ENCODE data around the gene STAT5B. TPM values are rescaled to one million over a fixed set of nuclear protein-coding genes. Genes with fewer than 3 reads are reported as not detected.
A peak's percentile ranks its signal among the peaks of the same experiment; 100 is the strongest.

STAT5B gene
- total and polyA plus RNA-seq, 2 of the 8 experiments (the other 6 are each of a cell fraction or from before 2014, with no cell fraction given) = 35.3 to 52.6 TPM

GRCh38 chr17:42221886-42222745 lies 54.1 kb downstream of the STAT5B start:
- Histone ChIP-seq H2BK12ac (ENCODE audit: low read depth, low read length) (peak overlapping the region; percentile 52; the same call in 1 of the 2 replicates), H3K27ac (ENCODE audit: low read depth, low read length) (no peak overlapping the region), H3K79me2 (ENCODE audit: control insufficient read depth in 1 of 2, insufficient read depth in 2 of 2, low read length in 2 of 2) (no peaks in the 10 kb centered on the region), H4K8ac (ENCODE audit: extremely low read depth, insufficient read depth, low read length) (no peak overlapping the region), H3K9ac (replicated peaks in 1 of 4; ENCODE audit: extremely low read depth in 1 of 4, low read depth in 3 of 4, low read length in 3 of 4) (no peak overlapping the region), H3K14ac (ENCODE audit: insufficient read length) (no peak overlapping the region), H4K5ac (ENCODE audit: insufficient read length, low read depth, low read length) (no peak overlapping the region), H2BK120ac (replicated peaks; ENCODE audit: low read depth, low read length) (no peak overlapping the region), H4K20me1 (replicated peaks in 1 of 2; ENCODE audit: control insufficient read depth in 1 of 2, insufficient read depth in 2 of 2, low read length in 2 of 2) (peaks cover 2 to 4% of the 10 kb centered on the region in 2 experiments), H3K4me1 (replicated peaks in 1 of 4; ENCODE audit: control insufficient read depth in 3 of 4, insufficient read depth in 4 of 4, low read length in 3 of 4) (no peaks in the 10 kb centered on the region), H2AFZ (ENCODE audit: low read length) (no peak overlapping the region), H3K18ac (ENCODE audit: extremely low read depth, low read length) (no peak overlapping the region), H3K23me2 (ENCODE audit: low read depth, low read length) (peaks cover 4% of the 10 kb centered on the region; the same call in 1 of the 2 replicates), H3K56ac (replicated peaks; ENCODE audit: insufficient read length, low read depth, low read length) (peak overlapping the region; percentile 95), H3K4me3 (ENCODE audit: extremely low read depth in 1 of 4, insufficient read depth in 2 of 4, low read depth in 3 of 4, low read length in 4 of 4) (no peak overlapping the region), H3K27me3 (replicated peaks in 1 of 4; ENCODE audit: control insufficient read depth in 3 of 4, extremely low read depth in 1 of 4, insufficient read depth in 3 of 4, low read length in 3 of 4) (no peaks in the 10 kb centered on the region), H2AK5ac (ENCODE audit: low read depth, low read length) (no peak overlapping the region; the same call in 1 of the 2 replicates), H3K9me3 (ENCODE audit: insufficient read depth in 2 of 2, low read depth in 1 of 2, low read length in 1 of 2) (no peaks in the 10 kb centered on the region), H3K36me3 (ENCODE audit: control insufficient read depth in 2 of 4, insufficient read depth in 4 of 4, low read length in 3 of 4) (peaks cover 5 to 25% (median 14%) of the 10 kb centered on the region in 4 experiments), H4K91ac (replicated peaks; ENCODE audit: insufficient read length, low read length) (peak overlapping the region; percentile 70), H2BK20ac (ENCODE audit: low read length) (no peak overlapping the region), H3K4me2 (ENCODE audit: insufficient read depth in 1 of 2, low read depth in 2 of 2, low read length in 2 of 2) (no peak overlapping the region), H3K4ac (replicated peaks; ENCODE audit: insufficient read length, low read depth, low read length) (no peak overlapping the region), H2BK5ac (ENCODE audit: low read depth, low read length) (no peak overlapping the region; the same call in 1 of the 2 replicates), H3K23ac (ENCODE audit: insufficient read length) (no peak overlapping the region), H2BK15ac (ENCODE audit: low read length) (0 out of 2 replicates have a peak overlapping the region, but pooled peaks have one; percentile 20), H3K79me1 (ENCODE audit: low read depth, low read length) (no peaks in the 10 kb centered on the region)
- ChIA-PET POLR2A (ENCODE audit: partially characterized antibody) (interaction anchor here (0.9 to 1.2 kb wide), 2 partner anchors 33 to 79 kb away, joined by 3 to 4 read pairs; no protein-coding TSS in a partner anchor), CTCF (ENCODE audit: partially characterized antibody) (interaction anchor here (0.5 to 4.5 kb wide), 70 partner anchors 9 to 399 kb away, joined by 3 to 56 read pairs (median 4); partner anchors contain the start of genes GHDC, STAT5A and STAT5B)
- FAIRE-seq (no peak), DNase-seq (ENCODE audit: low read depth in 1 of 2, low spot score in 2 of 2) (peak; percentile 15 to 59)
- TF ChIP-seq YY1 (IDR thresholded peaks at IDR 0.05; ENCODE audit: low read depth, low read length) (0 out of 2 replicates have a peak, but pooled peaks have one; percentile 29), TAF1 (IDR thresholded peaks at IDR 0.05; ENCODE audit: low read depth, low read length) (no peak), CTCF (IDR thresholded peaks at IDR 0.05; ENCODE audit: control extremely low read depth in 1 of 3, insufficient read depth in 1 of 3, low read depth in 1 of 3, low read length in 3 of 3) (peak; percentile 82 to 90 (median 88)), RAD21 (IDR thresholded peaks at IDR 0.05 in 1 of 2, conservative IDR thresholded peaks at IDR 0.05 in 1 of 2; ENCODE audit: low read depth in 2 of 2, low read length in 2 of 2) (peak; percentile 85 to 88), RXRA (IDR thresholded peaks at IDR 0.05; ENCODE audit: insufficient read depth, low read depth, low read length) (0 out of 2 replicates have a peak, but pooled peaks have one; percentile 11), SIN3A (conservative IDR thresholded peaks at IDR 0.05 in 1 of 2, IDR thresholded peaks at IDR 0.05 in 1 of 2; ENCODE audit: low read depth in 1 of 2, low read length in 2 of 2) (no peak)
- 51% methylated on average over 3 of the region's 3 CpGs; no CpG with 5 or more reads in 1 of the 2 experiments for WGBS, 2 experiments (ENCODE audit: extremely low coverage in 1 of 2, insufficient coverage in 1 of 2, insufficient read length in 1 of 2, insufficient replicate concordance in 2 of 2, low coverage in 1 of 2, low lambda C conversion rate in 2 of 2, missing lambda C conversion rate in 1 of 2)

Measured in H1 (cell line).